GM19455 (cell line): Measurements from ENCODE around the gene LARP7.
"Not testable (repeated sequence)": the region's sequence is repeated elsewhere in the genome, so short reads cannot be mapped to it uniquely, and the experiment has no call there.

Experiments used
- ATAC-seq: cut with Tn5 transposase; IDR thresholded peaks from one replicate; pipeline ENCODE4 v1.9.1; 2021; ENCODE audit not compliant: unreplicated experiment

Gene LARP7

DNA sequence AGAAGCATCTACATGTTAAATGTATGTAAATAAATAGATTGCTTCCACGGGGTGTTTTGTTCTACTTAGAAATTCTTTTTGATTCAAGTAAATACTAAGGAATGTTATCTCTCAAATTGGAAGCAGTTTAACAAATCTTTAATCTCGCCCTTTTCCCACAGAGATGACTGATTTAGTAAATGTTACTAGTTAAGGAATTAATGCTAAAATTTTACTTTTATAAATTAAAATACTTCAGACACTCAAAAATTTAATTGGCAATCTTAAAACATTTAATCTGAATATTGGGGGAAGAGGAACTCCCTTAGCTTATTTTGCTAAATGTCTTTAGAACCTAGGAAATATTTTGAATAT is 12.1 kb downstream of the LARP7 start:
- no peak for ATAC-seq

DNA sequence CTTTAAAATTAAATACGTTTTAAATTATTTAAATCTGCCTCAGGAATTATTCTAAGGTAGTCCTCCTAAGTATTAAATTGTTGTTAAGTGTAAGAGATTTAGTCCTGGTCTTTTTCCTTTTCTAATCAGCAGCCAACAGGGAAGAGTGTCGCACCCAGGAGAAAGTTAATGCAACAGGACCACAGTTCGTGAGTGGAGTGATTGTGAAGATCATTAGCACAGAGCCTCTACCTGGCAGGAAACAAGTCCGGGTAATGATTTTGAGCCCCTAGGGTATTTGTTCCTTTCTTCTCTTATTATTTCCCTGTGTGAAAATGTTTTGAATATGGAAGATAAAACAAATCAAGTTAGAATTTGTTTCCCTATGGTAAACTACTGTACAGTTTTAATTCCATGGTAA is 13.4 kb downstream of the LARP7 start:
- ATAC-seq = no peak

- ATAC-seq = no peak
Measured at GRCh38 chr4:112651641-112652040, 14.7 kb downstream of the LARP7 start.

GRCh38 chr4:112652216-112652615 is 15.3 kb downstream of the LARP7 start:
- ATAC-seq = no peak

DNA sequence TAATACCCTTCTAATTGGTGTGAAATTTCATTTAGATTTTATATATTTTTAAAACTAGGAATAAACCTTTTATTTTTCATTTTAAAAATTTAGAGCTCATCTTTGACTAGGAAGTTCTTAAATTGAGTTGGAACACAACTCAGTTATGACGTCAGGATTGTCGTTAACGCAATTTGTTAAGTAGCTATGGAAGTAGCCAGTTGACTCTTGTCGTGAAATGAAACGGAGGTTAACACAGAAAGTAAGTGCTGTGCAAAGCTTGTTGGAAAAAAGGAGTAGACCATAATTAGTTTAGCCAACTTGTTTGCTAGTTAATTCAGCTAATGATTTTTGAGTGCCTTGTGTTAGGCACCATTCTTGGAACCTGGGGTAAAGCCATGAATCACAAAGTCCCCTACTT is 18.3 kb downstream of the LARP7 start:
- ATAC-seq = no peak

- not testable (repeated sequence) for ATAC-seq
Measured at GRCh38 chr4:112656115-112656514, 19.2 kb downstream of the LARP7 start.

DNA sequence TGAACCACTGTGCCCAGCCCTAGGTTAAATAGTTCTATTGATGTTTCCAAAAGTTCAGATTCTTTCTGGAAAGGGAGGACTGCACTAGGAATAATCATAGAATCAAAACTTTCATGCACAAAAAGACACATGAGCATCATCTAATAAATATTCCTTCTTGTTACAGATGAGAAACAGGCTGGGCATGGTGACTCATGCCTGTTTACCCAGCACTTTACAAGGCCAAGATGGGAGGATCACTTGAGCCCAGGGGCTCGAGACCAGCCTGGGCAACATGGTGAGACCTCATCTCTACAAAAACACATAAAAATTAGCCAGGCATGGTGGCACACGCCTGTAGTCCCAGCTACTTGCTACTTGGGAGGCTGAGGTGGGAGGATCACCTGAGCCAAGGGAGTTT is 27.7 kb downstream of the LARP7 start:
- ATAC-seq = no peak

GRCh38 chr4:112668131-112668530 is 31.2 kb downstream of the LARP7 start:
- ATAC-seq = no peak

GRCh38 chr4:112673076-112673475 is 36.1 kb downstream of the LARP7 start:
- ATAC-seq = no peak

DNA sequence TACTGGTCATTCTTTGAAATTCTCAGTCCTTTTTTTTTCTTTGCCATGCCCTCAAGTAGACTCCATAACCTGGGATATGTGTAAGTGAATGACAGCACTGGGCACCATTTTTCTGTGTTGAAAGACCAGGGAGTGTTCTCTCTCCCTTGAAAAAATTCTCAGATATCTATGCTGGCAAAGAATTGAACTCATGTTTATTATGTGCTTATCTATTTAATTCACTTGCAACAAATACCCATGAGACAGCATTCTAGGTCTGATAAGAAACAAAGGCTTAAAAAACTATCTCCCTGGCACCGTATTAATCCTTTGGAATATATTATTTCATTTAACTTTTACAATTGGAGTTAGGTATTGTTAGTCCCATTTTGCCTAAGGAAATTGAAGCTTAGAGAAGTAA is 36.7 kb downstream of the LARP7 start:
- ATAC-seq = no peak

GRCh38 chr4:112674376-112674775 is 37.4 kb downstream of the LARP7 start:
- ATAC-seq = no peak

DNA sequence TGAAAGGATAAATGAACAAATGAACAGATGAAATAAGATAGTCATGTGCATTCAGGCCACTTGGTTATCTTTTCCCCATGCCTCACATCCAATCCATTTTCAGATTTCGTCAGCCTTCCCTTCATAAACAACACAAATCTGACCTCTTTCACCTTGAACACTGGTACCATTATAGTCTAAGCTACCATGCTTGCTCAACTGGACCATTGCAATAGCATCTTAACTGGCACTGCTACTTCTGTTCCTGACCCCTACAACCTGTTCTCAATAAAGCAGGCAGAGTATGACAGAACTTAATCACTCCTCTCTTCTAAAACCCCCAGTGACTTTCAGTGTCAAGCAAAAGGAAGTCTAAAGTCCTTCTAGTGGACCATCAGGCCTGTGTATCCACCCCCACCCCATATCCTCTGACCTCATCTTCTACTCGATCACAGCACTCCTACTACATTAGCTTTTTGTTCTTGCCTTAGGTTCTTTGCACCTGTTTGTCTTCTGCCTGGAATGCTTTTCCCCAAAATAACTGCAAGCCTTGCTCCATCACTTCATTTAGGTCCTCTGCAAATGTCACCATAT is 40.7 kb downstream of the LARP7 start:
- no peak for ATAC-seq

- no peak for ATAC-seq
Measured at GRCh38 chr4:112680996-112681395, 44.1 kb downstream of the LARP7 start.

- no peak for ATAC-seq
Measured at GRCh38 chr4:112693507-112693906, 56.6 kb downstream of the LARP7 start.

GRCh38 chr4:112700679-112701078 is 63.7 kb downstream of the LARP7 start:
- ATAC-seq = no peak

DNA sequence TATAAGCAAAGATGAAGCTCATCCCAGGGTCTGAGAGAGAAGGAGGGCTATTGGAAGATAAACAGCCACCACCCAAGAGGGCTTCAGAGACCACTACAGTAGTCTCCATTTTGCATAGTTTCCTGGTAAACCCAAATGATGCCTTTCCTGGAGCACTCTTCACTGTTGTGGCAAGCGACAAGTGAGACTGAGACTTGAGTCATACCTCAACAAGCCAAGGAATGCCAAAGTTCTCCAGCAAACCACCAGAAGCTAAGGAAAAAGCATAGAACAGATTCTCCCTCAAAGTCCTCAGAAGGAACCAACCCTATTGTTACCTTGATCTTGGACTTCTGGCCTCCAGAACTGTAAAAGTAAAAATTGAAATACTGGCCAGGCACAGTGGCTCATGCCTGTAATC is 65.9 kb downstream of the LARP7 start:
- no peak for ATAC-seq

DNA sequence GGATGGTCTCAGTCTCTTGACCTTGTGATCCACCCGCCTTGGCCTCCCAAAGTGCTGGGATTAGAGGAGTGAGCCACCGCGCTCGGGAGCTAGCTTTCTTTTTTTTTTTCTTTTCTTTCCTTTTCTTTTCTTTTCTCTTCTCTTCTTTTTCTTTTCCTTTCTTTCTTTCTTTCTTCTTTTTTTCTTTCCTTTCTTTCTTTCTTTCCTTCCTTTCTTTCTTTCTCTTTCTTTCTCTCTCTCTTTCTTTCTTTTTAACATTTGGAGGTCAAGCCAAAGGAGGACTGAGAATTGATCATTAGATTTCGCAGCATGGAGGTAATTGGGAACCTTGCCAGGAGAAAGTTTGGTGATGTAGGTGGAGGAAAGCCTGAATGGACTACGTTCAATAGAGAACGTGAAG is 67.4 kb downstream of the LARP7 start:
- ATAC-seq = no peak

DNA sequence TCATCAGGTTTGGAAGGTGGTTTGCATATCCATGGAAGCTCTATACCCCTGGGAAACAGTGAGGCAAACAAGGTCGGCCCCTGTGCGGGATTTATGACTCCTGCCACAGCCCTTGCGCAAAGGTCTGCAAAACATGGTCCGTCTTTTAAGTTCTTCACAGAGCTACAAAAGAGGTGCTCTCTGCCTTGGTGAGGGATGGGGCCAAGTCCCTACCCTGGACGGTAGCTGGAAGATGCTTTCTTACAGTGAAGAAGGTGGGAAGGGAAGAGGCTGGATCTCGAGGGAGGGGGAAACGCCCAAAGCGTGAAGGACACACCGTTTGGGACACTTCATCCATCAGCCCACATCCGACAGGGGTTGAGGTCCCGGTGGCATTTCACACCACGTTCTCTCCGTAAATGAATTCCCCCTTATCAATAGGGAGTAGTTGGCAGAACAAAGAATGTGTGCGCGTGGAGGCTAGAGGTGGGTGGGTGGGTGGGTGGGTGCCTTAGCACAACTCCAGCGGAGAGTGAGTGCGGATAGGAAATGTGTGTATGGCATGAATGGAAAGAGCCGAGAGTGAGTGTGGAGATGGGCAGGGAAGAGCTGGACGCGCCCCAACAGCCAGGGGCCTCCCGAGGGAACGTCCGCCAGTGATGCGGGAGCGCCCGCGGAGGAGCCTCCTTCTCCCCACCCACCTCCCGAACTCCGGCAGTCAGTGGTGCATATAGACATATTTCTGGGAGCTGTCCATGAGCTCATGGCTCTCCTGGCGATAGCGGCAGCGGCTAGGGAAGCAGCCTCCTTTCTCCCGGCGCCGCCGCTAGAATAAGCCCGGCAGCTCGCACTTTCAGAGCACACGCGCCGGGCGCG is 68.3 kb downstream of the LARP7 start:
- peak; percentile 31 for ATAC-seq

DNA sequence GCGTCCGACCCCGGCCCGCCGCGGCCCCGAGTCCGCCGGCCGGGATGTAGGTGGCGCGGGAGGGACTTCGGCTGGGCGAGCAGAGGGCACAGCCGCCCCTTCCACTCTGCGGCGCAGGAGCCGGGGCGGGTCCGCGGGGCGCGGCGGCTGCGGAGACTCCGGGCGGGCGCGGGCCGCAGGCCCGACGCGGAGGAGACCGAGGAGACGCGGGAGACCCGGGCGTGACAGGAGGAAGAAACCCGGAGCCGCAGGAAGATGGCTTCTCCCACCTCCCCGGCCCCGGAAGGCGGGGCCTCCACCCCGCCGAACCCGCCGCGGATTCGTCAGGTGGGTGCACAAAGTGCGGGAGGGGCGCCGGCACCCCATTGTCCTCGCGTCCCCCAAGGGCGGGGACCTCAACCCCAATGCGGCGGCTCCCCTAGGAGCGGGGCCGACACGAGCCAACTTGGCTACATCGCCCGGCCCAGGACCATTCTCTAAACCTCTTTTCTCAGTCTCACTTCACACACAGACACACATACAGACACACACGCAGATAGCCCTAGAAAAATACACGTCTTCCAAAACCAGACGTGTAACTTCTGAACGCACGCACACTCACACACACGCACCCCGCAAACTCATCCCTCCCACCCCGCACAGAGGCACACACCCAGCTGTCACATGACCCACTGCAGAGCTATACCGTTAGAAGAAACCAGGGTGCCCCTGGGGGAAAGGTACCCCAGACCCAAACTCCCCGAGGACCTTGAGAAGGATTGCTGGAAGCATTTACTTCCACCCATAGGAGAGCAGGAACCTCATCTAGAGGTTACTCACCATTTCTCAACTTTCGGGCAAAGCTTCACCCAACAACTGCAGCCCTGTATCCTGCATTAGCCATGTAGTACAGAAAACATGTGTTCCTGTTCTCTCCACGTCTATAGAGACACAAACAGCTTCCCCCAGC is 69.2 kb downstream of the LARP7 start:
- peak; percentile 58 for ATAC-seq

DNA sequence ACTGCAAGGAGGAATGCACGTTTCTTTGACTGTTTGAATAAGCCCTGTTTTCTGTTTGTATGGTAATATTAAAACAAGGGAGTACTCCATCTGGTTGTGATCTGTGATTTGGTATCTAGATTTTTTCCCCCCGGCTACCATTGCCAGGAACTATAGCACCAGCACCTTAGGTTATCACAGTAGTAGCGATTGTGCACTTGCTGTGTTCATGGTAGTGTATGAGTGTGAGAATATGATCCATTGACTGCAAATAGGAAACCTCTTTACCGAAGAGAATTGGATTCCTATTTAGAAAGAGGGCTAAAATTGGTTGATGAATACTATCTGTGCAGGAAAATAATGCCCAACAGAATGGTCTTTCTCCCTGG is 69.9 kb downstream of the LARP7 start:
- ATAC-seq = no peak
